WERI-Rb-1 (cell line): ENCODE data around the gene RAB33A.
A peak's percentile ranks its signal among the peaks of the same experiment; 100 is the strongest.

ENCODE experiments used
- DNase-seq: peaks from one replicate; pipeline ENCODE4 v3.0.0-alpha.2; 2020
- H3K27ac ChIP-seq: fragments of 250-450 bp; sonication (Bioruptor Pico); 2 replicates; pipeline ENCODE4 v1.5.1; 2020; ENCODE audit warnings: mild to moderate bottlenecking, moderate library complexity
- H3K27me3 ChIP-seq: fragments of 250-450 bp; sonication (Bioruptor Pico); 2 replicates; pipeline ENCODE4 v1.5.1; 2021; ENCODE audit warnings: mild to moderate bottlenecking, low read depth, moderate library complexity; ENCODE audit not compliant: insufficient read depth, severe bottlenecking
- H3K36me3 ChIP-seq: fragments of 250-450 bp; sonication (Bioruptor Pico); 2 replicates; pipeline ENCODE4 v1.5.1; 2020; ENCODE audit warnings: mild to moderate bottlenecking, moderate library complexity
- H3K4me3 ChIP-seq: 2 replicates; pipeline ENCODE4 v1.5.1; 2011; ENCODE audit warnings: low read depth, mild to moderate bottlenecking, control low read depth, low read length
- H3K9me3 ChIP-seq: fragments of 250-450 bp; sonication (Bioruptor Pico); 2 replicates; pipeline ENCODE4 v1.5.1; 2021; ENCODE audit warnings: mild to moderate bottlenecking, moderate library complexity; ENCODE audit not compliant: severe bottlenecking
- TF ChIP-seq, protein P1 (sequence below): IDR thresholded peaks from 2 replicates; pipeline ENCODE4 v1.5.1; 2011; ENCODE audit warnings: low read depth, mild to moderate bottlenecking, control low read depth, inconsistent platforms, low read length

The RAB33A gene

DNA sequence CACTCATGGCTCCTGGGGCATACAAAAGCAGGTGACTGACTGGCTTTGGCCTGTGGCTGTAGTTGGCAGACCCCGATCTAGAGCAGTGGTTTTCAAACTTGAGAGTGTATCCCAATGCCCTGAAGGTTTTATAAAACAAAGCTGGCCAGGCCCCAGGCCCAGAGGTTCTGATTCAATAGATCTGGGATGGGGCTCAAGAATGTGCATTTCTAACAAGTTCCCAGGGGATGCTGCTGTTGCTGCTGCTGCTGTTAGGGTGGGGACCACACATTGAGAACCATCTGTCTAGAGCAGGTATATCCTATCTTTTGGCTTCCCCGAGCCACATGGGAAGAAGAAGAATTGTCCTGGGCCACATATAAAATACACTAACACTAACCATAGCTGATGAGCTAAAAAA, 13.5 kb upstream of the RAB33A start:
- no peak overlapping the region for H3K4me3 ChIP-seq
- no peak for DNase-seq
- TF ChIP-seq, protein P1, sequence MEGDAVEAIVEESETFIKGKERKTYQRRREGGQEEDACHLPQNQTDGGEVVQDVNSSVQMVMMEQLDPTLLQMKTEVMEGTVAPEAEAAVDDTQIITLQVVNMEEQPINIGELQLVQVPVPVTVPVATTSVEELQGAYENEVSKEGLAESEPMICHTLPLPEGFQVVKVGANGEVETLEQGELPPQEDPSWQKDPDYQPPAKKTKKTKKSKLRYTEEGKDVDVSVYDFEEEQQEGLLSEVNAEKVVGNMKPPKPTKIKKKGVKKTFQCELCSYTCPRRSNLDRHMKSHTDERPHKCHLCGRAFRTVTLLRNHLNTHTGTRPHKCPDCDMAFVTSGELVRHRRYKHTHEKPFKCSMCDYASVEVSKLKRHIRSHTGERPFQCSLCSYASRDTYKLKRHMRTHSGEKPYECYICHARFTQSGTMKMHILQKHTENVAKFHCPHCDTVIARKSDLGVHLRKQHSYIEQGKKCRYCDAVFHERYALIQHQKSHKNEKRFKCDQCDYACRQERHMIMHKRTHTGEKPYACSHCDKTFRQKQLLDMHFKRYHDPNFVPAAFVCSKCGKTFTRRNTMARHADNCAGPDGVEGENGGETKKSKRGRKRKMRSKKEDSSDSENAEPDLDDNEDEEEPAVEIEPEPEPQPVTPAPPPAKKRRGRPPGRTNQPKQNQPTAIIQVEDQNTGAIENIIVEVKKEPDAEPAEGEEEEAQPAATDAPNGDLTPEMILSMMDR: no peak

DNA sequence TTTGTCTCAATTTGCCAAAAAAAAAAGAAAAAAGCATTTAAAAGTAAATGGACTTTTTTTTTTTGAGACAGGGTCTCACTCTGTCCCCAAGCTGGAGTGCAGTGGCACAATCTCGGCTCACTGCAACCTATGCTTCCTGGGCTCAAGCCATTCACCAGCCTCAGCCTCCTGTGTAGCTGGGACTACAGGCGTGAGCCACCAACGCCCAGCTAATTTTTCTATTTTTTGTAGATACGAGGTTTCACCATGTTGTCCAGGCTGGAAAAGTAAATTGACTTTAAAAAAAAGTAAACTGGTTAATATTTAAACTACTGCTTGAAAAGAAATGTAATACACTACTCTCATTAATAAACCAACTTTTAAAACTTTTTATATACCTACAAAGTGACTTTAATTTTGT, 12.0 kb upstream of the RAB33A start:
- Histone ChIP-seq H3K27ac (no peak overlapping the region), H3K9me3 (no peaks in the 10 kb centered on the region), H3K27me3 (peaks cover 6% of the 10 kb centered on the region), H3K36me3 (no peaks in the 10 kb centered on the region; the same call in 1 of the 2 replicates), H3K4me3 (no peak overlapping the region)
- TF ChIP-seq, protein P1: no peak
- no peak for DNase-seq

More for the DNA sequence above, 13.5 kb upstream of the RAB33A start:
- H3K27me3 ChIP-seq: peaks cover 8% of the 10 kb centered on the region
- H3K36me3 ChIP-seq: no peaks in the 10 kb centered on the region; the same call in 1 of the 2 replicates
- no peaks in the 10 kb centered on the region for H3K9me3 ChIP-seq
- no peak overlapping the region for H3K27ac ChIP-seq

DNA sequence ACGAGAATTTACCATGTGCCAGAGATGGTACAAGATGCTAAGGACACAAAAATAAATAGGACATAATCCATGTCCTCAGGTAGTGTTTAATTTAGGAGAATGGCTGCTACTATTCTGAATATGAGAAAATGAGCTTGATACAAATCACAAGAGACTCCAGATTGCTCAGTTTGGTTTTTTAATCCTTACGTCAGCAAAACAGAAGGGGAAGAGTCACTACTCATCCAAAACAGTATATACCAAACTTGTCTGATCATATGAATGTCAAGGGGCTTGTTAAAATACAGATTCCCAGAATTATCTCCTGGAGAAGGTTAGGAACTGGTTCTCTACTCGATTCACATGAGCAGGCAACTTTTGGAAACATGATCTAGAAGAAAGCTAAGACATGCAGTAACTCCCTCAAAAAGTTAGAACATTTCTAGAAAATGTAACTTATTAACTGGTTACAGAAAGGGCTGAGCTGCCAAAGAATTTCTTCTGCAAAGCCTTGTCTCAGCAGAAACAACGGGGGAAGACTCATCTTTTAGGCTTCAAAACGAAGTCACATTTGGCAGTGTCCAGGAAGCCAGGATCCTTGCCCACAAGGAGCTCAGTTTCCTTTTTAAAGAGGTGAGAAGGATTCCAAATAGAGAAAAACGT, 9.5 kb upstream of the RAB33A start:
- TF ChIP-seq, protein P1: no peak
- no peak overlapping the region for H3K4me3 ChIP-seq
- no peaks in the 10 kb centered on the region; the same call in 1 of the 2 replicates for H3K36me3 ChIP-seq
- H3K27me3 ChIP-seq: peaks cover 3% of the 10 kb centered on the region
- H3K27ac ChIP-seq: no peak overlapping the region
- DNase-seq: no peak
- peaks cover 3% of the 10 kb centered on the region for H3K9me3 ChIP-seq

DNA sequence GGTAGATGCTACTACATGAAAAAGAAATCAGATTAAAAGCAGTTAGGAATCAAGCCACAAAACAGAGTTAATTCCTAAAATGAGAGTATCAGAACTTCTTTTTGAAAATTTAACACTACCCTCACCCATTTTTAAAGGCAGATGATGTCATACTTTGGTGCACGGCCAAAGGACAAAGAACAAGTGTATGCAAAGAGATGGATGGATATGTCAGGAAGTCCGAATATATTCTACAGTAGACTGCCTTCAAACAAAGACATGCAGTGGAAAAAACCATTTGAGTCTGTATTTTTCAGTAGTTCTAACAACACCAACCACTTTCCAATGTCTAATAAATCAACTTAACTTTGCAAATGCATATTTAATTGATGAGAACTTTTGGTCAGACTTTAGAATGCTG, 8.4 kb upstream of the RAB33A start:
- TF ChIP-seq, protein P1: no peak
- Histone ChIP-seq H3K27me3 (peaks cover 3% of the 10 kb centered on the region), H3K27ac (no peak overlapping the region), H3K9me3 (peaks cover 3% of the 10 kb centered on the region), H3K4me3 (no peak overlapping the region), H3K36me3 (no peaks in the 10 kb centered on the region; the same call in 1 of the 2 replicates)
- DNase-seq: no peak

DNA sequence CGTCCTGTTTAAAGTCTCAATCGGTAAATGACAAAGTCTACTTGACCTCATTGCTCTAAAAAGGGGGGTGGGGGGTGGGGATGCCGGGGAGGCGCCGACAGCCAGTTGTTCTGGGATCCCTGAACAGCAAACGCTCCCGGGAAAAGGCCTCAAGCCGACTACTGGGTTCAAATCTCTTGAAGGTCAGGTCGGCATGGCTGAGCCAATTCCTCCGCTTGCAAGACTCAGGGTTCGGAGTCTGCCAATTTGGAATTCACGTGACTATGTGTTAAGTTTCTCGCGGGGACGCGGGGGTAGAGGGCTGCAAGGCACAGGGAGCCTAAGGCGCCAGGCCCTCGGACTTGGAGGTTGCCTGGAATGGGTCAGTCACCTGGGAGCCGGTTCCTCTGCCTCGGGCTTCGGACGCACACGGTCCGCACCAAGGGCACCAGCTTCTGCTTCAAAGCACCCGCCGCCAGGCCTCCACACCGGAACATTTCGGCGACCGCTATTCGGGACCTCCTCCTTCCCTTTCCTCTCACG, 6.5 kb upstream of the RAB33A start:
- Histone ChIP-seq H3K27ac (peak overlapping the region; percentile 93), H3K4me3 (peak overlapping the region; percentile 79), H3K36me3 (no peaks in the 10 kb centered on the region; the same call in 1 of the 2 replicates), H3K9me3 (peaks cover 3% of the 10 kb centered on the region), H3K27me3 (peaks cover under 1% of the 10 kb centered on the region)
- TF ChIP-seq, protein P1: no peak
- no peak for DNase-seq
